Caco-2 (cell line): ENCODE measurements around the gene CHSY1. TPM values are rescaled to one million over a fixed set of nuclear protein-coding genes. Genes with fewer than 3 reads are reported as not detected.

Source experiments
- BruUV-seq: library from RNA; stranded (reverse); fragments of 400-500 nt; replicated peaks from 2 replicates; lab custom pipeline; 2021; lab: Mats Ljungman, UMichigan
- CTCF ChIA-PET: fragments of 300-600 bp; sonication (Branson Sonifier 250); formaldehyde crosslinking; loops from one replicate; lab custom pipeline; 2022; ENCODE audit warnings: antibody characterized with exemption; lab: Charles Lee
- POLR2A ChIA-PET: fragments of 300-600 bp; sonication (Branson Sonifier 250); formaldehyde crosslinking; loops from one replicate; lab custom pipeline; 2022; ENCODE audit warnings: antibody characterized with exemption; lab: Charles Lee
- DNase-seq, 2 experiments: peaks; one replicate each; pipeline versions ENCODE4 v3.0.0 to v3.0.0-alpha.2; 2020 to 2022
- H3K27me3 ChIP-seq: replicated peaks from 2 replicates; pipeline ENCODE4 v1.6.0; 2011; ENCODE audit warnings: low read length; ENCODE audit not compliant: control insufficient read depth, insufficient read depth
- H3K36me3 ChIP-seq: 2 replicates; pipeline ENCODE4 v1.5.1; 2011; ENCODE audit warnings: low read length; ENCODE audit not compliant: control insufficient read depth, insufficient read depth
- H3K4me1 ChIP-seq: fragments of 250-450 bp; sonication (Bioruptor Pico); 2 replicates; pipeline ENCODE4 v1.5.1; 2020; ENCODE audit warnings: mild to moderate bottlenecking
- H3K4me3 ChIP-seq: 2 replicates; pipeline ENCODE4 v1.5.1; 2011; ENCODE audit warnings: low read depth, mild to moderate bottlenecking, control low read depth, low read length
- H3K9me3 ChIP-seq: fragments of 250-450 bp; sonication (Bioruptor Pico); 2 replicates; pipeline ENCODE4 v1.5.1; 2020; ENCODE audit warnings: mild to moderate bottlenecking, moderate library complexity
- H3K27ac Mint-ChIP-seq: one replicate; pipeline ENCODE4 v1.8.0; 2022; ENCODE audit warnings: mixed read lengths; ENCODE audit not compliant: unreplicated experiment
- H3K27me3 Mint-ChIP-seq: one replicate; pipeline ENCODE4 v1.8.0; 2022; ENCODE audit warnings: mixed read lengths; ENCODE audit not compliant: insufficient read depth, unreplicated experiment
- H3K36me3 Mint-ChIP-seq: one replicate; pipeline ENCODE4 v1.8.0; 2022; ENCODE audit warnings: mild to moderate bottlenecking, mixed read lengths; ENCODE audit not compliant: insufficient read depth, unreplicated experiment
- H3K4me1 Mint-ChIP-seq: one replicate; pipeline ENCODE4 v1.8.0; 2022; ENCODE audit warnings: low read depth, mixed read lengths; ENCODE audit not compliant: unreplicated experiment
- H3K4me3 Mint-ChIP-seq: one replicate; pipeline ENCODE4 v1.8.0; 2022; ENCODE audit warnings: mild to moderate bottlenecking, moderate library complexity, mixed read lengths; ENCODE audit not compliant: unreplicated experiment
- H3K9me3 Mint-ChIP-seq: one replicate; pipeline ENCODE4 v1.8.0; 2022; ENCODE audit warnings: mixed read lengths; ENCODE audit not compliant: unreplicated experiment
- intact Hi-C: fragments of 100-400 bp; cut with micrococcal nuclease; formaldehyde crosslinking; loops from one replicate; pipeline ENCODE4 v1.10.0; 2022; ENCODE audit not compliant: unreplicated experiment
- total RNA-seq: library from RNA; stranded (reverse); gene quantifications from 2 replicates; pipeline ENCODE4 v1.2.3, GENCODE V29; 2022
- TF ChIP-seq, protein P1 (sequence below), 2 experiments: fragments of 200-600 bp in 1 of 2; IDR thresholded peaks; 1 replicate in 1 of 2; 2 replicates in 1 of 2; pipeline versions ENCODE4 v1.5.1 to v1.8.0; 2011 to 2022; ENCODE audit warnings: antibody characterized with exemption in 1 of 2, control low read depth in 1 of 2, inconsistent platforms in 1 of 2, low read depth in 1 of 2, low read length in 1 of 2, mild to moderate bottlenecking in 1 of 2, moderate library complexity in 1 of 2; ENCODE audit not compliant: insufficient read depth in 1 of 2, severe bottlenecking in 1 of 2, unreplicated experiment in 1 of 2

Gene CHSY1
- total RNA-seq, 1 experiment from 2014 or later = 18.7 TPM

DNA sequence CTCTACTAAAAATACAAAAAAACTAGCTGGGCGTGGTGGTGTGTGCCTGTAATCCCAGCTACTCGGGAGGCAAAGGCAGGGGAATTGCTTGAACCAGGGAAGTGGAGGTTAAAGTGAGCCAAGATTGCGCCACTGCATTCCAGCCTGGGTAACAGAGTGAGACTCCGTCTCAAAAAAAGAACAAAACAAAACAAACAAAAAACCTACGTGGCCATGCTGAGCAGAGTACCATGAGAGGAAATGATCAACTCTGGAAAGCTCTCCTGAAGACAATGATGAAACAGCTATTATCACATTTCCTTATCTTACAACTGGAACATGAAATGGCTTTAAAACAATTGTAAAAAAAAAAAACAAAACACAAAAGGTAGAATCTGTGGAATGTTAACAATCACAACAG, 75.2 kb downstream of the CHSY1 start:
- no peaks in the 10 kb centered on the region for H3K9me3 ChIP-seq
- intact Hi-C loops = no loop called here
- H3K4me3 Mint-ChIP-seq = no peak overlapping the region
- H3K27me3 Mint-ChIP-seq = no peaks in the 10 kb centered on the region
- TF ChIP-seq, protein P1, sequence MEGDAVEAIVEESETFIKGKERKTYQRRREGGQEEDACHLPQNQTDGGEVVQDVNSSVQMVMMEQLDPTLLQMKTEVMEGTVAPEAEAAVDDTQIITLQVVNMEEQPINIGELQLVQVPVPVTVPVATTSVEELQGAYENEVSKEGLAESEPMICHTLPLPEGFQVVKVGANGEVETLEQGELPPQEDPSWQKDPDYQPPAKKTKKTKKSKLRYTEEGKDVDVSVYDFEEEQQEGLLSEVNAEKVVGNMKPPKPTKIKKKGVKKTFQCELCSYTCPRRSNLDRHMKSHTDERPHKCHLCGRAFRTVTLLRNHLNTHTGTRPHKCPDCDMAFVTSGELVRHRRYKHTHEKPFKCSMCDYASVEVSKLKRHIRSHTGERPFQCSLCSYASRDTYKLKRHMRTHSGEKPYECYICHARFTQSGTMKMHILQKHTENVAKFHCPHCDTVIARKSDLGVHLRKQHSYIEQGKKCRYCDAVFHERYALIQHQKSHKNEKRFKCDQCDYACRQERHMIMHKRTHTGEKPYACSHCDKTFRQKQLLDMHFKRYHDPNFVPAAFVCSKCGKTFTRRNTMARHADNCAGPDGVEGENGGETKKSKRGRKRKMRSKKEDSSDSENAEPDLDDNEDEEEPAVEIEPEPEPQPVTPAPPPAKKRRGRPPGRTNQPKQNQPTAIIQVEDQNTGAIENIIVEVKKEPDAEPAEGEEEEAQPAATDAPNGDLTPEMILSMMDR (IDR thresholded peaks at IDR 0.05; ENCODE audit: insufficient read depth in 1 of 2, low read depth in 1 of 2, low read length in 1 of 2, severe bottlenecking in 1 of 2, unreplicated experiment in 1 of 2) = no peak
- H3K36me3 ChIP-seq = peaks cover 2% of the 10 kb centered on the region; the same call in 1 of the 2 replicates
- H3K4me1 ChIP-seq = peaks cover 20% of the 10 kb centered on the region
- BruUV-seq = no TSS peak
- H3K27me3 ChIP-seq = no peaks in the 10 kb centered on the region
- DNase-seq = peak; percentile 61 to 63
- ChIA-PET POLR2A (interaction anchor here (0.7 kb wide), 1 partner anchor 440 kb away, joined by 6 read pairs; no protein-coding TSS in a partner anchor), CTCF (interaction anchor here (0.6 kb wide), 1 partner anchor 424 kb away, joined by 3 read pairs; no protein-coding TSS in a partner anchor)
- H3K27ac Mint-ChIP-seq = peak overlapping the region; percentile 73
- peaks cover 19% of the 10 kb centered on the region for H3K4me1 Mint-ChIP-seq
- no peak overlapping the region for H3K4me3 ChIP-seq
- H3K9me3 Mint-ChIP-seq = no peaks in the 10 kb centered on the region
- peaks cover 54% of the 10 kb centered on the region for H3K36me3 Mint-ChIP-seq

DNA sequence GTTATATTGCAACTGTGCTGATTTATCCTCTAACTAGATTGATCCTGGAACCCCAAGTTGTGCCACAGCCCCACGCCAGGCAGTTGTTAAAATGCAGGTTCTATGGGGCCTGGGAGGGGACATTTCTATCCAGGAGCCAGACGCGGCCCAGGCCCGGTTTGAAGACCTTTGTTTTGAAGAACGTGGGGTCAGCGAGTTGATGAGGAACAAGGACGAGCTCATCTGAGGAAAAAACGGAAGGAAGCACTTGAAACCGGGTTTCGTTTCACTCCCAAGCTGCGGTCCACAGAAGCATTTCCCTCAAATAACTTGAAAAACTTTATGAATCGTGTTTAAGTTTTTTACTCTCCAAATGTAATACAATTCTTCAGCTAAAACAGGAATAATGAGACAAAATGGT, 76.4 kb downstream of the CHSY1 start:
- BruUV-seq = no TSS peak
- POLR2A ChIA-PET = no interaction called here
- intact Hi-C loops = no loop called here
- Histone ChIP-seq H3K36me3 (peaks cover 2% of the 10 kb centered on the region; the same call in 1 of the 2 replicates), H3K4me3 (no peak overlapping the region), H3K27me3 (no peaks in the 10 kb centered on the region), H3K9me3 (no peaks in the 10 kb centered on the region), H3K4me1 (peaks cover 20% of the 10 kb centered on the region)
- Mint-ChIP-seq H3K27ac (no peak overlapping the region), H3K9me3 (no peaks in the 10 kb centered on the region), H3K27me3 (no peaks in the 10 kb centered on the region), H3K36me3 (peaks cover 54% of the 10 kb centered on the region), H3K4me1 (peaks cover 13% of the 10 kb centered on the region), H3K4me3 (no peak overlapping the region)
- CTCF ChIA-PET = no interaction called here
- DNase-seq = no peak
- TF ChIP-seq, protein P1 (IDR thresholded peaks at IDR 0.05; ENCODE audit: insufficient read depth in 1 of 2, low read depth in 1 of 2, low read length in 1 of 2, severe bottlenecking in 1 of 2, unreplicated experiment in 1 of 2) = no peak

DNA sequence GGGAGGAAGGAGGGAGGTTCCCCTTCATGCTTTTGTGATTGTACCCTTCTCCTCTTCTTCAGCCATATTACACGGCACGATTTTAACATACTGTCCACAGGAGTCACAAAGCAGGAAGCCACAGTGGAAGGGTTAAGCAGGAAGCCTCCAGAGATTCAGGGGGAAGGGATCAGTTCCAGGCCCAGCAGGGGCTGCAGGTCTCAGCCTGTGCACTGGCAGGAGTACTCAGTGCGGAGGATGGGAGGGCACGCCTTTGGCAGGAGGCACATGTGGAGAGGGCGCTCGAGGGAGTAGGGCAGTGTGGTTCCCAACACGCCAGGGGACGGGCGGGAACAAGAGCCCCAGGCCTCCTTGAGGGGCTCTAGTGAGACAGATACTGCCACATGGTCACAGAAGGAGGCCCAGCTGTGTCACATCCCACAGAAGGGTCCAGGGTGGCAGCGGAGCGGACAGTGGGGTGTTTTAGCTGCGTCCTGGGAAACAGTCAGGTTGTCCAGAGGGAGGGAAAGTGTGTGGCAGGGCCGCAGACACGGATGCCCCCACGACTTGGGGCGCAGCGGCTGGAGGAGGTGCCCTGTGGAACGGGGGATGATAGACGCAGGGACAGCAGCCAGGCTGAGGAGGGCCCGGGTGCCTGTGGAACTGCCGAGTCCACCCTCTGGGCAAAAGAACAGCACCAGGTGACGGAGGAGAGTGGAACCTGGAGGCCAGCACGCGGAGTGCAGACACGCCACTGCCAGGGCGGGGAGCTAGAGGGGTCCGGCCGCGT, 77.5 kb downstream of the CHSY1 start:
- Mint-ChIP-seq H3K27me3 (no peaks in the 10 kb centered on the region), H3K4me1 (peaks cover 13% of the 10 kb centered on the region), H3K9me3 (no peaks in the 10 kb centered on the region), H3K36me3 (peaks cover 54% of the 10 kb centered on the region), H3K4me3 (no peak overlapping the region), H3K27ac (peak overlapping the region; percentile 72)
- Histone ChIP-seq H3K27me3 (no peaks in the 10 kb centered on the region), H3K4me3 (no peak overlapping the region), H3K4me1 (peaks cover 20% of the 10 kb centered on the region), H3K36me3 (peaks cover 2% of the 10 kb centered on the region; the same call in 1 of the 2 replicates), H3K9me3 (no peaks in the 10 kb centered on the region)
- no TSS peak for BruUV-seq
- ChIA-PET POLR2A (no interaction called here), CTCF (no interaction called here)
- TF ChIP-seq, protein P1 (IDR thresholded peaks at IDR 0.05; ENCODE audit: insufficient read depth in 1 of 2, low read depth in 1 of 2, low read length in 1 of 2, severe bottlenecking in 1 of 2, unreplicated experiment in 1 of 2) = no peak
- DNase-seq = no peak
- intact Hi-C loops = no loop called here
